GM19395 (cell line): ENCODE measurements around the gene RARB.
A peak's percentile ranks its signal among the peaks of the same experiment; 100 is the strongest.

Source experiments
- ATAC-seq: cut with Tn5 transposase; IDR thresholded peaks from one replicate; pipeline ENCODE4 v1.9.1; 2021; ENCODE audit warnings: mild to moderate bottlenecking, moderate library complexity; ENCODE audit not compliant: unreplicated experiment

RARB gene

DNA sequence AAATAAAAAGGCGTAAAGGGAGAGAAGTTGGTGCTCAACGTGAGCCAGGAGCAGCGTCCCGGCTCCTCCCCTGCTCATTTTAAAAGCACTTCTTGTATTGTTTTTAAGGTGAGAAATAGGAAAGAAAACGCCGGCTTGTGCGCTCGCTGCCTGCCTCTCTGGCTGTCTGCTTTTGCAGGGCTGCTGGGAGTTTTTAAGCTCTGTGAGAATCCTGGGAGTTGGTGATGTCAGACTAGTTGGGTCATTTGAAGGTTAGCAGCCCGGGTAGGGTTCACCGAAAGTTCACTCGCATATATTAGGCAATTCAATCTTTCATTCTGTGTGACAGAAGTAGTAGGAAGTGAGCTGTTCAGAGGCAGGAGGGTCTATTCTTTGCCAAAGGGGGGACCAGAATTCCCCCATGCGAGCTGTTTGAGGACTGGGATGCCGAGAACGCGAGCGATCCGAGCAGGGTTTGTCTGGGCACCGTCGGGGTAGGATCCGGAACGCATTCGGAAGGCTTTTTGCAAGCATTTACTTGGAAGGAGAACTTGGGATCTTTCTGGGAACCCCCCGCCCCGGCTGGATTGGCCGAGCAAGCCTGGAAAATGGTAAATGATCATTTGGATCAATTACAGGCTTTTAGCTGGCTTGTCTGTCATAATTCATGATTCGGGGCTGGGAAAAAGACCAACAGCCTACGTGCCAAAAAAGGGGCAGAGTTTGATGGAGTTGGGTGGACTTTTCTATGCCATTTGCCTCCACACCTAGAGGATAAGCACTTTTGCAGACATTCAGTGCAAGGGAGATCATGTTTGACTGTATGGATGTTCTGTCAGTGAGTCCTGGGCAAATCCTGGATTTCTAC, at the start of gene RARB:
TSS of gene RARB (plus strand) at position 322 of the 847 bp plus-strand sequence. CDS start at position 791, 469 bp downstream.
- peak; percentile 78 for ATAC-seq

- no peak for ATAC-seq
Observed at GRCh38 chr3:25378786-25379311, 49.2 kb upstream of the RARB start.

- ATAC-seq = no peak
Observed at GRCh38 chr3:25380222-25380739, 47.8 kb upstream of the RARB start.

GRCh38 chr3:25381083-25381482, 47.0 kb upstream of the RARB start:
- ATAC-seq = no peak

- ATAC-seq = no peak
Observed at GRCh38 chr3:25384471-25384870, 43.6 kb upstream of the RARB start.

DNA sequence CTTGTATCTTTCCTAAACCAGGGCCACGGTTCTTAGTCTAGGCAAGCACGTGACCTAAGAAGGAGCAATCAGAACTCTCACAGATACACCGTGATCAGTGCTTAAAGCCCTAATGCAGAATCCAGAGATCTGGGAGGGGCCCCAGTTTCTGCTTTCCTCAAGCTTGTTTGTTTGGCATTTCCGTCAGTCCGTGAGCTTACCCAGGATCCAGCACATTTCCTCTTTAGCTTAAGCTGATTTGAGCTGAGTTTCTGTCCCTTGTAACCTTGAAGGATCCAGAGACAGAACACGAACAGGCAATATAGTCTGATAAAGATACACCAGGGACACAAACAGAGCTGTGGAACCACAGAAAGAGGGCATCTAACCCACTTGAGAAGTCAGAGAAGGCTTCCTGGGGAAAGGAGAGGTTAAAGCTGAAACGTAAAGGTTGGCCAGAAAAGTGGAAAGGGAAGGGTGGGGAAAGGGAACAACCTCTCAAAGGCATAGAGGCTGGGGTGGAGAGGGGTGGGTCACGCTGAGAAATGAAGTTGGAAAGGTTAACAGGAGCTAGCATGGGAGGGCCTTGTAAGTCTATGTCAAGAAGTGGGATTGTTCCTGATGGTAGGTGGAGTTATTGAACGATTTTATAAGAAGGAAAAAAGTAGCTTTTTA, 42.1 kb upstream of the RARB start:
- no peak for ATAC-seq

DNA sequence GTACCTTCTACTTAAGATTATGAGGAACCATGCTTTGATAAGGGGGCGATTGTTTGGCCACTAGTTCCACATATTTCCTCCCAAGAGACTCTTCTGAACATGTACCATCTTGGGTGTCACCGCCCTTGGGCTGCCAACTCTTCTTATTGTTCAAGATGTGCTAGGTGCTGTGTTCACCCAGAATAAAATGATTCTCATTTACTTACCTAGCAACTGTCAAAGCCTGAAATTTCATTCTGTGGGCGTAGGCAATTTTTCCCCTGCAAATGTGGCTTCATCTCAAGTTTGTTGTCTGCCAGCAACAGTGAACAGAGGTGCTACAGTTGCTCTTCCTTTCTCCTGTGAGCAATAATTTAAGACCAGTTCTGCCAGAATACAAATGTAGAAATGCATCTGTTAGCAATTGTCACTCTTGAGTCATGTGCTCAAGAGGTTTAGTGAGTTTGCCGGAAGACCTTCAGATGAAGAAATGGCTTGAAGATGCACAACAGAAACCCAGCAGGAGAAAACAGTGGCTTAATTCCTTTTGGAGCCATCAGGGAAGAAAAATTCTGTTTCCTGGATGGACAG, 41.3 kb upstream of the RARB start:
- no peak for ATAC-seq

DNA sequence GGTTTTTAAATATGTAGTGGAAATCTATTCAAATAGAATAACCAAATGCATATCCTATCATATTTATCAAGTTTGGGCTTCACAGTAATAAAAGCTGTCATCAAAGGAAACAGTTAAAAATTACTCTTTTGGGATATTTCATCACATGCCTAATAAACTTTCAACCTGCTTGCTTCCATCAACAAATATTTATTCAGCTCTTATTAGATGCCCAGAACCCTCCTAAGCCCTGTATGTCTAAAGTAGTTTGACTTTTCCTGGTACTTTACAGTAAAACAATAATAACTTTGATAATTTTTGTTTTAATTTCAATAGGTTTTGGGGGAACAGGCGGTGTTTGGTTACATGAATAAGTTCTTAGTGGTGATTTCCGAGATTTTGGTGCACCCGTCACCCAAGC, 37.5 kb upstream of the RARB start:
- ATAC-seq = no peak

DNA sequence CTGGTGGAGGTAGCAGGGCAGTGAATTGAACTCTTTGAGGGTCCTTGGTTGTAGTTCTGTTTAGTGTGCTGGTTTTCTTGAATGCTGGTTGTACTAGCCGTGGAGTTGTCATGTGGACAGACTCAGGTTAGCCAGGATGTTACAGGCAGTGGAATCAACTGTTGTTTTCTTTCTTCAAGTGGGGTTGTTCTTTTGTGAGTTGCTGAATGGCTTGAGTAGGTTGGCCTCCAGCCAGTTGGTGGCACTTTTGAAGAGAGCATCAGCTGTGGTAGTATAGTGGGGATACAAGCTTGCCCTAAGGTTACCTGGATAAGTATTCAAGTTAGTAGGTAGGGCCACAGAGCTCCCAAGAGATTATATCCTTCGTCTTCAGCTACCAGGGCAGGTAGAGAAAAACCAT, 31.8 kb upstream of the RARB start:
- ATAC-seq = no peak

DNA sequence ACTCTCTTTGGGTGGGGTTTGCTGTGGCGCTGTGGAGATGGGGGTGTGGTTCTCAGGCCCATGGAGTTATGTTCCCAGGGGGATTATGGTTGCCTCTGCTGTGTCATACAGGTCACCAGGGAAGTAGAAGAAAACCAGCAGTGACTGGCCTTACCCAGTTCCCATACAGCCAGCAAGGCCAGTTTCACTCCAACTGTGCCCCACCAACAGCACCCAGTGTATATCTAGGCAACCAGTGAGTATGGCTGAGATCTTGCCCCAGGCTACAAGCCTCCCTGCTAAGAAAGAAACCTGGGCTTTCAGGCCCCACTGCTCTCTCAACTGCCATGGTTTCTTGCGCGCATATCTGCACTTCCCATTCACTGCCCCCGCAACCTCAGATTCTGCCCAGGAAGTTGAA, 31.4 kb upstream of the RARB start:
- ATAC-seq = no peak

DNA sequence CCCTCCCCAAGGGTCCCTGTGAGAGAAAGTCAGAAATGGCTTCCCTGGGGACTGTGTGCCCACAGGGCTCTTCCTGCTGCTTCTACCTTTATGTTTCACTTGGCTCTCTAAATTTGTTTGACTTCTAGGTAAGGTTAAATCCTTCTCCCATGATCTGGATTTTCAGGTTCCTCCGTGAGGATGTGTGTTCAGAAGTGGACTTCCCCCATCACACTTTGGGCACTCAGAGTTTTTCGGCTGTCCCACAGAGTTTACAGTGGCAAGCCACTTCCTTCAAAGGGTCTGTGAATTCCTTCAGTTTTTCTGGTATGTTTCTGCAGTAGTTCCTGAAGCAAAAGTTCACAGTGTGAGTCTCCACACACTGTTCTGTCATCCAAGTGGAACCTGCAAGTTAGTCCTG, 30.9 kb upstream of the RARB start:
- ATAC-seq = no peak

DNA sequence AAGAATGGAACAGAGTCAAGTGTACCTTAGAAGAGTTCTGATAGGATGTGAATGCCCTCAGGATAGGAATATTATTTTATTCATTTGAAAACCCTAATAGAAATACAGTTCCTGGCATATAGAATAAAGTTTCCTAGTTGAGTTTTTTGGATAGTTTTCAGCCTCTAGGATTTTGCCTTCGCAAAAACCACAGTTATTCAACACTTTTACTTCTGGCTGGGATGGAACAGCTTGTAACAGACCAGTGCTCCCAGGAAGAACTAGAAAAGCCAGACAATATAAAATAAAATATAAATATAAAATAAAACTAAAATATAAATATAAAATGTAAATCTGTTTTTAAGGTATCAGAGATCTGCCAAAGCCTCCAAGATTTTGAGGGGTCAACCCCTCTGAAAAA, 27.5 kb upstream of the RARB start:
- ATAC-seq = no peak

DNA sequence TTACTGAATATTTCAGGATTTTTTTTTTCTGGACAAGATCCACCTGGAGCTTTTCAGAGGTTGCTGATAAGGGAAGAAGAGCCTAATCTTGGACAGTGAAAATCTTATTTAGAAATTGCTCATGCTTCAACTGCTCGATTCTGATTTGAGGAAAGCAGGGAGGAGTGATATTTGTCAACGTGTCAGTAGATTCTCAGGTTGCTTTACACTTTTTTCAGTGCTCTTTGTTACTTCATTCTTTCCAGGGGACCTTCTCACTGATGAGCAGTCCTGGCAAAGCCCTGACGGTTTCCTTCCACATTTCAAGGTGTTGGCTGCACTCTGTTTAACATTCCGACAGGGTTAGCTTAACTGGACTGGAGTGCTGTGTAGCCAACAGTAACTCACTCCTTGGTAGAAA, 24.1 kb upstream of the RARB start:
- no peak for ATAC-seq

- ATAC-seq = no peak
Observed at GRCh38 chr3:25404569-25404968, 23.5 kb upstream of the RARB start.

GRCh38 chr3:25405335-25405734, 22.7 kb upstream of the RARB start:
- no peak for ATAC-seq

DNA sequence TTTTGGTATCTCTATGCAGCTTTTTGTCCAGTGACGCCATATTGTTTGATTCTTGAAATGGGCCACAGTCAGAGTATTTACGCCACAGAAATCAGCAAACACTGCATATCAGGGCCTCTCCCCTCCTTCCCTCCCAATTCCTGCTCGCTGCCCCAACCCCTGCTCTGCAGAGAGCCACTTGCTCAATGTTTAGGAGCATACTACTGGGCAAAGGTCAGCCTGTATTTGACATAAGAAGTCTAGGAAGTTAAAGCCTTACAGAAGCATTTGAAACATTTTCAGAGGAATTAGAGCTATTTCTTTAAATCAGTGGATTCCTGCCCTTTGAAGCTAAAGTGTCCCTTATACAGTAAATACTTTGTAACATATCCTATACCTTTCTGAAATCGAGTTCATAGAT, 17.4 kb upstream of the RARB start:
- no peak for ATAC-seq

- no peak for ATAC-seq
Observed at GRCh38 chr3:25412269-25412668, 15.8 kb upstream of the RARB start.

DNA sequence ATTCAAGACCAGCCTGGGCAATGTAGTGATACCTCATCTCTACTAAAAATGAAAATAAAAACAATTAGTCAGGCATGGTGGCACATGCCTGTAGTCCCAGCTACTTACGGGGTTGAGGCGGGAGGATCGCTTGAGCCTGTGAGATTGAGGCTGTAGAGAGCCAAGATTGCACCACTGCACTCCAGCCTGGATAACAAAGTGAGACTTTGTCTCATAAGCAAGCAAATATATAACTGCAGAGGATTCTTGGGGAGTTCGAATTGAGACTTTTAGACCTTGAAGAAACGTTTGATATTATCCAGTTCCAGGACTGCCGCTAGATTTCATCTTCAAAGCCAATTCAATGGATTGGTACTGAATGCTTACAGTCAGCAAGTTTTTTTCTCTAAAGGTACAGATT, 11.9 kb upstream of the RARB start:
- no peak for ATAC-seq

DNA sequence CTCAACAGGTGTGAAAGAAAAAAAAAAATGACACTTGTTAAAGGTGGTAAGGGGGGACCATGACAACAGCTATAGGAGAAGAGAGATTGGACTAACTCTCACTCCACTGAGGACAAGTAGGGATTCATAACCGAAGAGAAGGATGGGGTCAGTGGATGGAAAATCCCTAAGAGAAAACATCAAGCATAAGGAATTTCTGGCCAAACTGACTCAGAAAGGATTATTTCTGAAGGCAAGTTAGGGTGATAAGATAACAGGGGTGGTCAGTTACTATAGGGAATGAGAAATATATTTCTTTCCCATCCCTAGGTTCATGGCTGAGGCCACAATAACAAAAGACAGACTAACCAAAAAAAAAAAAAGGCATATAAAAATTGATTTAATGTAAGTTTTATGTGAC, 9.5 kb upstream of the RARB start:
- no peak for ATAC-seq

GRCh38 chr3:25419251-25419650, 8.8 kb upstream of the RARB start:
- ATAC-seq = no peak

DNA sequence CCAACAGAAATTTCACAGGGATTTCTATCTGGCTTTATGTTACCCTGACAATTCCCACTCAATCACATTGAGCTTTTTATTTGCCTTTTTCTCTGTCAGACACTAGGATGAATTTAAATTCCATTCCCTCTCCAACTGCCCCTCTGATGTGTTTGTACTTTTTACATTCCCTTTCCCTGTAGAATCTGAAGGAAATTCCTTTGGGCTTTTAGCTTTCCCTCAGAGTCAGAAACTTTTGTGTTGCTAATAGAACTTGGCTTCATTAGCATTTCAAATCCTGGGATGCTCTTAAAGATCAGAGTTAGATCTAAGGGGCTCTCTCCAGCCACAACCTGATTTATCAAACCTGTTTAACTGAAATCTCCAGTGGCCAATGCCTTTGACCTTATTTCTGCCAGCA, 7.9 kb upstream of the RARB start:
- no peak for ATAC-seq

DNA sequence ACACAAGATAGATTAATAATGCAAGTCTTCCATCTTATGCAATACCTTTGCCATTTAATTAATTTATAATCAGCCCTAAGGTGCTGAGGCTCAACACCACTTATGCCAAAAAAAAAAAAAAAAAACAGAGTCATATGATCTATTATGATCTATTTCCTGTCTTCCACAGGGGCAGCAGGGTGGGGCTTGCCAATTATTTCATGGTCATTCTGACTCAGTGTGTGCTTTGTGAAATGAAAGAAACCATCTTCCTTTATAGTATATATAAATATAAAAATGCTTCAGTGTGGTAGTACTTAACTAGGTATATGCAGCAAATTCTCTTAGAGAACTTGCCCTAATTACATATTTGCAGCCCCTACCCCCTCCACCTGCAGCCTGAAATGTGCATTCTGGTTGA, 7.2 kb upstream of the RARB start:
- ATAC-seq = no peak
